ENCODE results near the gene ZDBF2.
"Not testable (repeated sequence)": the region's sequence is repeated elsewhere in the genome, so short reads cannot be mapped to it uniquely, and the experiment has no call there.

The ZDBF2 gene

DNA sequence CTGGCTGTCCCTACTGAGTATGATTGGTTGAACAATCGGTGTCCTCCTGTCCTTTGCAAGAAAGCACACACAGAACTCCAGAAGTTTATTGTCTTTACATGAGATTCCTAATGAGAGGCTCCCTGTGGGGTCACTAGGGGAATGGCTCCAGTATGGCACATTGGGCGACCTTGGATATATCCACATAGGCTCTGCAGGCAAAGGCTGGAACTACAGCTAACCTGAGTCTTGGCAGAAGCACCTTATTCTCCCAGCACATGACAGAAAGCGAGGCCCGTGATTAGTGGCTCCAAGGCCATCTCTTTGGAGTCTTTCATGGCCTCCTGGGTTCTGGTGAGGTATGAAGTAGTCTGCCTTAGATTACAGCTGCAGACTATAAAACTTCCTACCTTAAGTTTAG is 49.0 kb downstream of the ZDBF2 start:
- DNase-seq (ENCODE audit: low read depth in 2 of 2, low spot score in 1 of 2), result no peak

DNA sequence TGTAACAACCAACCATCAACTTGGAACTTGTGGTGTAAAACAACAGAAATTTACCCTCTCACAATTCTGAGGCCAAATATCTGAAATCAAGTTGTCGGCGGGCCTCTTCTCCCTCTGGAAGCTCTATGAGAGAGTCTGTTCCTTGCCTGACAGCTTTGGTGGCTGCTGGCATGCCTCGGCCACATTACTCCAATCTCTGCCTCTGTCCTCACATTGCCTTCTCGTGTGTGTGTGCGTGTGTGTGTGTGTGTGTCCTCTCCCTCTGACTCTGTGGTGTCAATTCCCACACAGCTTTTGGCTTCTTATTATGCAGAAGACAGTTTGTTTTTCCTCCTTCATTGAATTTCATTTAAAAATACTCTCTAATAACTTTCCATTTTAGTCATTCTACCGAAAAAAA is 50.4 kb downstream of the ZDBF2 start:
- DNase-seq (ENCODE audit: low read depth in 2 of 2, low spot score in 1 of 2), result no peak

DNA sequence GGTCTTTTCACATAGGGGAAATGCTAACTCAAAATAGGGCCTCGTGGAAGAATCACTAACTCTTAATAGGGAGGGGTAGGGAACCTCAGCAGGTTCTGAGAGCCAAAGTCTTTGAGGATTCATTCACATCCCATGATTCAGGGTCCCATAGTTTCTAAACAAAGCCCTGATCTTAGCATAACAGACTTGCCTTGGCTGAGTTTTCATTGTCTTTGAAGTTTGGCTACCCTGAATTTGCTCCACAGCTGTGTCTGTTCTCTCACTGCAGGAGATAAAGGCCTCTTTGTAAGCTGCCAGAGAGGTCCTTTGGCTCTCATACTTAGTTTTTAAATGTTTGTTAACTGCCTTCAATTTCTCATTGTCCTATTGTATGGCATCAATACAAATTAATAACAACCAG is 54.5 kb downstream of the ZDBF2 start:
- no peak for DNase-seq (ENCODE audit: low read depth in 2 of 2, low spot score in 1 of 2)

DNA sequence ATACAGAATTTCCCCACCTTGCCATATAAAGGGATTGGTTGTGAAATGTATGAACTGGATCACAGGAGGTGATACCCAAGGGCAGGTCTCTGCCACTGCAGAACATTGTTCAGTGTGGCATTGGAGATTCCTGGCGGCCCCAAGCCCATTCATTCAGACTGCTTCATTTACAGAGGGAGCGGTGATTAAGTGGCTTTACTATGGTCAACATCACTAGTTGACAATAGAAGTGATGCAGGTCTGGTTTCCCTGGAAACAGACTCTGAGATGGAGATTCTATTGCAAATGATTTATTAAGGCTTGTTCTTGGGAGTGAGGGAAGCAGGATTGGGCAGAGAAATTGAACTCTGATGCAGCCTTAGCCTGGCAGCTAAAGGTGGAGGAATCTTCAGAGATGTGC is 62.4 kb downstream of the ZDBF2 start:
- no peak for DNase-seq (ENCODE audit: low read depth in 2 of 2, low spot score in 1 of 2)

DNA sequence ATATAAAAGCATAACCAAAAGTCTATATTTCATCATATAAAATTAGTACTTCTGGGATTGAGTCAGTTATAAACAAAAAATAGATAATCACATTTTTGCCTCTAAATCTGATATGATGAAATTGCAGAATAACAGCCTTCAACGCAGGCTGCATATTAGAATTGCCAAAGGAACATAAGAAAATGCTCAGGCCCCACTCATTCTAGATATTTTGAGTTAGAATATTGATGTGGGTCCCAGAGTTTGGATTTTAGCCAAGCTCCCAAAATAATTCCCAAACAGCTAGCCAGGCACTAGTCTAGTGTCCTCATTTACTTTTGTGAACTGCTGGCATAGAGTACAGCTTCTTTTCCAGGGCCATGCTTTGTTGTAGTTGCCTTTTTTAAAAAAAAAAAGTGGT is 63.5 kb downstream of the ZDBF2 start:
- no peak for DNase-seq (ENCODE audit: low read depth in 2 of 2, low spot score in 1 of 2)

DNA sequence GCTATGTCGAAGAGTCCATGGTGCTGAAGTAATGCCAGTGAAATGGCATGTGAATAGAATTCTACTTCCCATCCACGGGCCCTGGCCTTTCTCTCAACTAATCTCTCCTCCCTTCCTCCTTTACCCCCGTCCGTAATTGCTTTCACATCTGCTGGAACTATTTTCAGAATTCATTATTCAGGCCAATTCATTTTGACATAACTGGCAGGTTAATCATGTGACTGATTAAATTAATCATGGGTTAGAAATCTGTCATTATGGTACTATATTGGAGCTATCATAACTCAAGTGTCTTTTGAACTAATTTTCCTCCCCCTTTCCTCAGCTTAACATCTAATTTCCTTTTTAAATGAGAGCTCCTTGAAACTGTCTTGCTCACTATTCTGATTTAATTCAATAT is 66.9 kb downstream of the ZDBF2 start:
- no peak for DNase-seq (ENCODE audit: low read depth in 2 of 2, low spot score in 1 of 2)

DNA sequence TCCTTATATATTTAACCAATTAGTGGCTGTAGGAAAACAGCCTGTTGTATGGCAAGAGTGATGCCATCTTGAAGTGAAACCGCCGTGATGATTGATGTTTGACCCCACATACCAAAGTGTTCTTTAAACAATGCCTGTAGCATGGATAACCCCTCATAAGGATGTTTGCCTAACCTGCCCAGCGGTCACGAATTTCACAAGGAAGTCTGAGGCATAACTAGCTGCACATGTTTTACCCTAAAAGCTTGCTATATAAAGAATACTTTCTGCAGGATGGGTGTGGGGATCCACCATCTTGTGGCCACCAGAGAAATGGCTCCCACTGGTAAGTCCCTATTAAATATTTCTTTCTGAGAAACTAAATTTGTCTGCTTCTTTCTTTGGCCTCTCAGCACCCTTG is 68.7 kb downstream of the ZDBF2 start:
- no peak for DNase-seq (ENCODE audit: low read depth in 2 of 2, low spot score in 1 of 2)

DNA sequence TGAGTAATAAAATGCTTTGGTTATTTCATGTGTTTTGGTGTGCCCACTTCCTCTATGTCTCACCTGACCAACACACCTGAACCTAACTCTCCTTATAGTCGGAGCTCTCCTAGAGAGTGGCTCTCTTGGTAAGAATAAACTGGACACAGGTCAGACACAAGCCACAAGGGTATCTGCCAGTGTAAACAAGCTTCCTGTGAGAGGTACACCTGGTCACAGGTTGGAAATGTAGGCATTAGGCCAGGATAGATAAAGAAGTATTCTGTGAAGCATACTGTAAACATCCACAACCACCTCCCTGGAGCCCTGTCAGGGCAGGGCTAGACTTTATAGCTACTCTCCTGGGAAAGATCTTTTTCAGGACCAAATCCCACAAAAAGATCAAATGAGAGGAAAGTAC is 69.4 kb downstream of the ZDBF2 start:
- DNase-seq (ENCODE audit: low read depth in 2 of 2, low spot score in 1 of 2), result no peak

DNA sequence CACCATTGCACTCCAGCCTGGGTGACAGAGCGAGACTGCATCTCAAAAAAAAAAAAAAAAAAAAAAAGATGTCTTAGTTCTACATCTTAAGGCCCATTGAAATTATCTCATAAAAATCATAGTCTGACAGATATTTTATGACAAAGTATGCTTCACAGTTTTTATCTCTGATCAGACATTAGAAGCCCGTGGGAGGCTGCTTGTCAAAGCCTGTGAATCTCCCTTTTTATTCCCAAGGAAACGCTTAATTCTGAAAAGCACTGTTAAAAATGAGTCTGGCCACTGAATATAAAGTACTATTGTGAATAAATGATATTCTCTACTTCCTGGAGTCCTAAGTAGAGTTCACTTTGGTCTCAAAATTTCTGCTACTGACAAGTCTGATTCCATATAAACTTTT is 71.1 kb downstream of the ZDBF2 start:
- DNase-seq (ENCODE audit: low read depth in 2 of 2, low spot score in 1 of 2), result no peak

DNA sequence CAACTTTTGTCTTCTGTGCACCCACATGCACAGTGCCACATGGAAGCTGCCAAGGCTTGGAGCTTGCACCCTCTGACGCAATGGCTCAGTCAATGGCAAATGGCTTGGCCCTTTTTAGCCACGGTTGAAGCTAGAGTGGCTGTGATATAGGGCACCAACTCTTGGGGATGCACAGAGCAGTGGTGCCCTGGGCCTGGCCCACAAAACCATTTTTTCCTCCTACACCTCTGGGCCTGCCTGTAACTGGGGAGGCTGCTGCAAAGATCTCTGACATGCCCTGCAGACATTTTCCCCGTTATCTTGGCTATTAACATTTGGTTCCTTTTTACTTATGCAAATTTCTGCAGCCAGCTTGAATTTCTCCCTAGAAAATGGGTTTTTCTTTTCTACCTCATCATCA is 74.9 kb downstream of the ZDBF2 start:
- no peak for DNase-seq (ENCODE audit: low read depth in 2 of 2, low spot score in 1 of 2)

DNA sequence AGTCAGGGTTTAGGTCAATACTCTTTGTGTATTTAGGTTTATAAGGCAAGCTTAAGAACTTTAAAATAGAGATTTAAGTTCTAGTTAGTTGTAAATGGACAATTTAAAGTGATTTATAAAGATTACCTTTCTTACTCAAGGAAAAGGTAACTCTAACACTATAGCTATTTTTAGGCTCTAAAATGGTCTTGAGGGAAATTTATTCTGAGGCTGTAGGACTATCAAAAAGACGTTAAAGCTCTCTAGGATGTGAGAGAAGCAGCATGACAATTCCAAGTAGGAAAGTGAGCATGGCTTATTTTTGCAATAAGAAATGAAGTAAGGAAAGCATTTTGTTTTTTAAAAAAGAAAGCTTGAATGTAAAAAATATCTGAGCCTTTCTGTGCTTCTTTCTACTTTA is 78.1 kb downstream of the ZDBF2 start:
- no peak for DNase-seq (ENCODE audit: low read depth in 2 of 2, low spot score in 1 of 2)

DNA sequence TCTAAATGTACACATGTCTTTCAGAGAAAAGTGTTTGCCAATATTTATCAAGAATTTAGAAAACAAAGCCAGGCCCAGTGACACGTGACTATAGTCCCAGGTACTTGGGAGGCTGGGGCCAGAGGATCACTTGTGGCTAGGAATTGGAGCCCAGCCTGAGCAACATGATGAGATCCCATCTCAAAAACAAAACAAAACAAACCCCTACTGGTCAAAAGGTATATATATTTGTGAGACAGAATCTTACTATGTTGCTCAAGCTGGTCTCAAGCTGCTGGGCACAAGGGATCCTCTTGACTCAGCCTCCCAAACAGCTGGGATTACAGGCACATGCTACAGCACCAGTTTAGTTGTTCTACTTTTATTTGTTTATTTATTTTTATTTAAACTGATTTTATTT is 79.2 kb downstream of the ZDBF2 start:
- DNase-seq (ENCODE audit: low read depth in 2 of 2, low spot score in 1 of 2), result no peak

DNA sequence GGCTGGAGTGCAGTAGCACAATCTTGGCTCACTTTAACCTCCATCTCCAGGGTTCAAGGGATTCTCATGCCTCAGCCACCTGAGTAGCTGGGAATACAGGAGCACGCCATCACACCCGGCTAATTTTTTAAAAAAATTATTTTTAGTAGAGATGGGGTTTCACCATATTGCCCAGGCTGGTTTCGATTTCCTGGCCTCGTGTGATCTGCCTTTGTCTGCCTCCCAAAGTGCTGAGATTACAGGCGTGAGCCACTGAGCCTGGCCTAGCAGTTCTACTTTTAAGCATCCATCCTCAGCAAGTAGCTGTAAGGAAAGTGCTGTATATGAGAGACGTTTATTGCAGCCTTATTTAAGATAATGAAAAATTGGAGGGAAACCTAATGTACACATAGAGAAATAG is 79.7 kb downstream of the ZDBF2 start:
- no peak for DNase-seq (ENCODE audit: low read depth in 2 of 2, low spot score in 1 of 2)

DNA sequence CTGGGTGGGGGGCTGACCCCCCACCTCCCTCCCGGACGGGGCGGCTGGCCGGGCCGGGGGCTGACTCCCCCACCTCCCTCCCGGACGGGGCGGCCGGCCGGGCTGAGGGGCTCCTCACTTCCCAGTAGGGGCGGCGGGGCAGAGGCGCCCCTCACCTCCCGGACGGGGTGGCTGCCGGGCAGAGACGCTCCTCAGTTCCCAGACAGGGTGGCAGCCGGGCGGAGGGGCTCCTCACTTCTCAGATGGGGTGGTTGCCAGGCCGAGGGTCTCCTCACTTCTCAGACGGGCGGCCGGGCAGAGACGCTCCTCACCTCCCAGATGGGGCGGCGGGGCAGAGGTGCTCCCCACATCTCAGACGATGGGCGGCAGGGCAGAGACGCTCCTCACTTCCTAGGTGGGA is 82.4 kb downstream of the ZDBF2 start:
- not testable (repeated sequence) for DNase-seq (ENCODE audit: low read depth in 2 of 2, low spot score in 1 of 2)

DNA sequence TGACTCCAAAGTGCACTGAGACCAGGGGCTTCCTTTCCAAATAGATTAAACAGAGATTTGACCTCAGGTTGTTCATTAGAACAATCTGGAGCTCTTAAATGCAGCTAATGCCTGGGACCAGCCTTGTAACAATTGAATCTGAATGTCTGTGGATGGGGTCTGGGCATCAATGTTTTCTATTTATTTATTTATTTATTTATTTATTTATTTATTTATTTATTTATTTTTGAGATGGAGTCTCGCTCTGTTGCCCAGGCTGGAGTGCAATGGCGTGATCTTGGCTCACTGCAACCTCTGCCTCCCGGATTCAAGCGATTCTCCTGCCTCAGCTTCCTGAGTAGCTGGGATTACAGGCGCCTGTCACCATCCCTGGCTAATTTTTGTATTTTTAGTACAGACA is 86.4 kb downstream of the ZDBF2 start:
- not testable (repeated sequence) for DNase-seq (ENCODE audit: low read depth in 2 of 2, low spot score in 1 of 2)

DNA sequence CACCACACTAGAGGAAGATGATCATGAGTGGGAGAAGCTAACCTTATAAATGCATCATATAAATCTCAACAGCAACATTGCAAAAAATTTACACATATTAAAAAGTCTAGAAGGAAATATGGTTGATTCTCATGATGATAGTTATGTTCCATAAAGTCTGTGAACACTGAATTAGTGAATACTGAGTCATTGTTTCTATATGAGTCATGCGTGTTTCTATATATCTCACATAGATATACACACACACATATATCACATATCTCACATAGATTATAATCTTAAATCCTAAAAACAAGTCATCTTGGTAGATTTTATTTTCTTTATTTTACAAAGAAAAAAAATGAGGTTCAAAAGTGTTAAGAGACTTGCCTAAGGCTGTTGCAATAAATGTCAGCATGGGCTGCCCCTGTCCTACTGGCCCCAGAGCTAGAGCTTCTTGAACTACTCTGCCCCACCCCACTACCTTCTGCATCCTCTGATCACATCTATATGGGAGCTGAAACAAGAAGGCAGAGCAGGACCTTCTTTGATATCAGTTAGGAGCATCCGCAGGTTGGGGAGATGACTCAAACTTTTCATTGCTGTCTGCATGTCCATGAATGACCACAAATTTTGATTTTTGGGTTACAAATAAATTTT is 87.1 kb downstream of the ZDBF2 start:
- DNase-seq (ENCODE audit: low read depth in 2 of 2, low spot score in 1 of 2), result no peak
